ENCODE results near the gene ARHGEF38. TPM values are rescaled to one million over a fixed set of nuclear protein-coding genes. Genes with fewer than 3 reads are reported as not detected.

Gene ARHGEF38
- not detected for total RNA-seq

DNA sequence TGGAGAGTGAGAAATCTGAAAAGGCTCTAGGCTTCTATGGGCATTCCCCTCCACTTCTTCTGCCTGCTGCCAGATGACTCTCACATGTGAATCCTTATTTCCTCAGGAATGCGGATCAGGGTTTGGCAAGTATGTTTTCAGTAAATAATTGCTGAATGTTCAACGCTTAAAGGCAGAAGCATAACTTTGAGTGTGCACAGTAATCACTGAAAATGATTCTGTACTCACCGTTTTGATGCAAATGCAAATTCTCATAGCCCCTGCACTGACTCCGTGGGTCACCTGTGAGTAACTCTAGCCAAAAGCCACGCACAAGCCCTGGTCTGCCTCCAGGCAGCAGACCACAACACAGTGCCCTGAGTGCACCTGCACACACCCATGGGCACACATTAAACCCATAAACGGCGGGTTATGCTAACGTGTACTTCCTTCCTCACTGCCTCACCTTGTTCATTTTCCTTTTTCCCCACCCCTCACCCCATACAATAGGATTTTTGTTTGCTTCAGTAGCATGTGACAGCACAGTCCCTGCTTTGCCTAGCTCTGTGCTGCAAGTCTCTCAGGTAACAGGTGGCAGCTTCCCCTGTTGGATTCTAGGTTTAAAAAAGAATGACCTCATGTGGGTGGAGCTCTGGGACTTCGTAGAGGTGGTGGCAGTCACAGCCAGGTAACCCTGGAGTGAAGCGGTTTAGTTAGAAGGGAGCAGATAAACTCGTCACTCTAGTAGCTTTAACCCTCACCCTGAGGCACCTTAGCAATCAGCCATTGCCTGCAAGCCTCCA, at the start of gene ARHGEF38:
TSS of gene ARHGEF38 (plus strand) at position 656 of the 782 bp plus-strand sequence. CDS start 146 bp downstream, outside the sequence.
- Mint-ChIP-seq H3K4me1 (ENCODE audit: low read depth) (no peaks in the 10 kb centered on the region), H3K9me3 (no peaks in the 10 kb centered on the region), H3K27ac (no peak within 1 kb of the TSS), H3K36me3 (ENCODE audit: insufficient read depth in 2 of 2) (no peaks in the 10 kb centered on the region), H3K4me3 (no peak within 1 kb of the TSS), H3K27me3 (ENCODE audit: low read depth) (no peaks in the 10 kb centered on the region)
- DNase-seq (no peak), ATAC-seq (replicated peaks in 1 of 2) (no peak)

GRCh38 chr4:105503484-105503883, 48.9 kb upstream of the ARHGEF38 start:
- ATAC-seq (replicated peaks in 1 of 2) (no peak), DNase-seq (no peak)
- no peaks in the 10 kb centered on the region for H3K36me3 Mint-ChIP-seq (ENCODE audit: insufficient read depth in 2 of 2)
- no peaks in the 10 kb centered on the region for H3K9me3 Mint-ChIP-seq
- no peak overlapping the region for H3K27ac Mint-ChIP-seq
- H3K27me3 Mint-ChIP-seq (ENCODE audit: low read depth), result no peaks in the 10 kb centered on the region
- no peaks in the 10 kb centered on the region for H3K4me1 Mint-ChIP-seq (ENCODE audit: low read depth)
- H3K4me3 Mint-ChIP-seq, result no peak overlapping the region

GRCh38 chr4:105504744-105505143, 47.7 kb upstream of the ARHGEF38 start:
- Mint-ChIP-seq H3K36me3 (ENCODE audit: insufficient read depth in 2 of 2) (no peaks in the 10 kb centered on the region), H3K4me3 (no peak overlapping the region), H3K9me3 (no peaks in the 10 kb centered on the region), H3K27me3 (ENCODE audit: low read depth) (no peaks in the 10 kb centered on the region), H3K27ac (no peak overlapping the region), H3K4me1 (ENCODE audit: low read depth) (no peaks in the 10 kb centered on the region)
- ATAC-seq (replicated peaks in 1 of 2) (no peak), DNase-seq (no peak)

DNA sequence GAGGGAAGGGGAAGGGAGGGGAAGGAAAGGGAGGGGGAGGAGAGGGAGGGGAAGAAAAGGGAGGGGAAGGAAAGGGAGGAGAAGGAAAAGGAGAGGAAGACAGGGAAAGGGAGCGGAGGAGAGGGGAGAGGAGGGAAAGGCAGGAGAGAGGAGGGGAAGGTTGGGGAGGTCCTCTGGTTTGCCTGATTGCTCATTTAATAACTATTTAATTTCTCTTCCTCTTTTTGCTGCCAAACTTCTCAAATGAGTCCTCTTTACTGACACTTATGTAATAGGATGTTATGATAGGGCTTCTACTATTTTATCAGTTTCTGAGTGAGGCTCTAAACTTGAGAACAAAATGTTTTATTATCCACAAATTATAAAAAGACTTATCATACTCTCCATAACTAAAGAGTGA, 43.1 kb upstream of the ARHGEF38 start:
- no peak for ATAC-seq (replicated peaks in 1 of 2)
- H3K27ac Mint-ChIP-seq, result no peak overlapping the region
- no peak for DNase-seq
- H3K4me1 Mint-ChIP-seq (ENCODE audit: low read depth), result no peaks in the 10 kb centered on the region
- peaks cover 0 to 3% of the 10 kb centered on the region in 2 donors for H3K36me3 Mint-ChIP-seq (ENCODE audit: insufficient read depth in 2 of 2)
- H3K9me3 Mint-ChIP-seq, result peaks cover 2 to 9% of the 10 kb centered on the region in 2 donors
- no peak overlapping the region for H3K4me3 Mint-ChIP-seq
- peaks cover 30% of the 10 kb centered on the region for H3K27me3 Mint-ChIP-seq (ENCODE audit: low read depth)

DNA sequence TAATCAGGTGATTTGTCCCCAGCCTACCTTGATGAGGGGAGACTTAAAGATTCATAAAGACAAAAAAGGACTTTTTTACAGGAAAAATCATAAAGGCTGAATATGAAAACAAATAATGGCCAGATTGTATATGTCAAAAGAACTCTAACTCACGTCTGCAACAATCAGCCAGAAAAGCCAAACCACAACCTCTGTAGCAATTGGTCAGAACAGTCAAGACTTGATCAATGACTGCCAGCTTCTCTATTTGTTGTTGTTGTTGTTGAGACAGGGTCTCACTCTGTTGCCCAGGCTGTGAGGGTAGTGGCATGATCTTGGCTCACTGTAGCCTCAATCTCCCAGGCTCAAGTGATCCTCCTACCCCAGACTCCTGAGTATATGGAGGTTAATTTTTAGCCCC, 42.7 kb upstream of the ARHGEF38 start:
- Mint-ChIP-seq H3K27ac (no peak overlapping the region), H3K27me3 (ENCODE audit: low read depth) (peaks cover 30% of the 10 kb centered on the region), H3K4me3 (no peak overlapping the region), H3K4me1 (ENCODE audit: low read depth) (no peaks in the 10 kb centered on the region), H3K9me3 (peaks cover 2 to 9% of the 10 kb centered on the region in 2 donors), H3K36me3 (ENCODE audit: insufficient read depth in 2 of 2) (peaks cover 0 to 3% of the 10 kb centered on the region in 2 donors)
- ATAC-seq (replicated peaks in 1 of 2) (no peak), DNase-seq (no peak)

DNA sequence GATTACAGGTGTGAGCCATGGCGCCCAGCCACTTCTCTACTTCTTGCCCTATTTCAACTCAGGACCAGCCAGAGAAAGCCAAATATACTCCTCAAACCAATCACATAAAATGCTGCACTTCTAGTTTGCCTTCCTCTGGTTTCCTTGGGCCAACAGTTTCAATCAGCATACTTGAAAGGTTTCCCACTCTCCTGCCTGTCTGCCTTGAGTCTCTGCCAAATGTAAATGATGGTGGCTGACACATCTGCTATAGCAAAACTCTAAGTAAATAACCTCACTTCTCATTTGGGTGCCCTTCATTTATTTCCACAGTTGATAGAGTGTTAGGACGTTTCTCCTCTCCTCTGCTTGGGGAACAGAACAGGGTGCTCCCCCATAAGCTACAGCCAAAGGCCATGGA, 42.2 kb upstream of the ARHGEF38 start:
- Mint-ChIP-seq H3K4me1 (ENCODE audit: low read depth) (no peaks in the 10 kb centered on the region), H3K27ac (no peak overlapping the region), H3K36me3 (ENCODE audit: insufficient read depth in 2 of 2) (peaks cover 0 to 3% of the 10 kb centered on the region in 2 donors), H3K9me3 (peaks cover 2 to 9% of the 10 kb centered on the region in 2 donors), H3K4me3 (no peak overlapping the region), H3K27me3 (ENCODE audit: low read depth) (peaks cover 30% of the 10 kb centered on the region)
- no peak for ATAC-seq (replicated peaks in 1 of 2)
- DNase-seq, result no peak

GRCh38 chr4:105520819-105521790, 31.3 kb upstream of the ARHGEF38 start:
- ATAC-seq (replicated peaks in 1 of 2), result peak; percentile 42 to 46
- Mint-ChIP-seq H3K27ac (no peak overlapping the region), H3K4me1 (ENCODE audit: low read depth) (no peaks in the 10 kb centered on the region), H3K4me3 (no peak overlapping the region), H3K27me3 (ENCODE audit: low read depth) (no peaks in the 10 kb centered on the region), H3K36me3 (ENCODE audit: insufficient read depth in 2 of 2) (no peaks in the 10 kb centered on the region), H3K9me3 (no peaks in the 10 kb centered on the region)
- peak; percentile 17 to 19 for DNase-seq

GRCh38 chr4:105526656-105527055, 25.8 kb upstream of the ARHGEF38 start:
- H3K36me3 Mint-ChIP-seq (ENCODE audit: insufficient read depth in 2 of 2), result no peaks in the 10 kb centered on the region

GRCh38 chr4:105527081-105527480, 25.3 kb upstream of the ARHGEF38 start:
- Mint-ChIP-seq H3K27me3 (ENCODE audit: low read depth) (no peaks in the 10 kb centered on the region), H3K36me3 (ENCODE audit: insufficient read depth in 2 of 2) (no peaks in the 10 kb centered on the region), H3K9me3 (no peaks in the 10 kb centered on the region), H3K4me1 (ENCODE audit: low read depth) (no peaks in the 10 kb centered on the region), H3K27ac (no peak overlapping the region), H3K4me3 (no peak overlapping the region)
- DNase-seq (no peak), ATAC-seq (replicated peaks in 1 of 2) (no peak)

More at GRCh38 chr4:105526656-105527055, 25.8 kb upstream of the ARHGEF38 start:
- no peak for ATAC-seq (replicated peaks in 1 of 2)
- Mint-ChIP-seq H3K27me3 (ENCODE audit: low read depth) (no peaks in the 10 kb centered on the region), H3K4me3 (no peak overlapping the region), H3K4me1 (ENCODE audit: low read depth) (no peaks in the 10 kb centered on the region), H3K27ac (no peak overlapping the region), H3K9me3 (no peaks in the 10 kb centered on the region)
- DNase-seq, result no peak

GRCh38 chr4:105536601-105537000, 15.8 kb upstream of the ARHGEF38 start:
- Mint-ChIP-seq H3K27ac (no peak overlapping the region), H3K27me3 (ENCODE audit: low read depth) (peaks cover 14% of the 10 kb centered on the region), H3K36me3 (ENCODE audit: insufficient read depth in 2 of 2) (no peaks in the 10 kb centered on the region), H3K9me3 (no peaks in the 10 kb centered on the region), H3K4me3 (no peak overlapping the region), H3K4me1 (ENCODE audit: low read depth) (peaks cover 8% of the 10 kb centered on the region)
- DNase-seq, result no peak
- ATAC-seq (replicated peaks in 1 of 2), result no peak

GRCh38 chr4:105541420-105541819, 11.0 kb upstream of the ARHGEF38 start:
- H3K9me3 Mint-ChIP-seq, result no peaks in the 10 kb centered on the region
- H3K4me3 Mint-ChIP-seq, result peak overlapping the region in 1 of 2 donors; percentile 1
- ATAC-seq (replicated peaks in 1 of 2), result peak in 1 of 2 donors; percentile 45
- DNase-seq, result no peak
- peaks cover 14% of the 10 kb centered on the region for H3K27me3 Mint-ChIP-seq (ENCODE audit: low read depth)
- H3K27ac Mint-ChIP-seq, result no peak overlapping the region
- peaks cover 10% of the 10 kb centered on the region for H3K4me1 Mint-ChIP-seq (ENCODE audit: low read depth)
- H3K36me3 Mint-ChIP-seq (ENCODE audit: insufficient read depth in 2 of 2), result no peaks in the 10 kb centered on the region

GRCh38 chr4:105542039-105542438, 10.4 kb upstream of the ARHGEF38 start:
- Mint-ChIP-seq H3K4me1 (ENCODE audit: low read depth) (peaks cover 10% of the 10 kb centered on the region), H3K27me3 (ENCODE audit: low read depth) (peaks cover 9% of the 10 kb centered on the region), H3K9me3 (no peaks in the 10 kb centered on the region), H3K36me3 (ENCODE audit: insufficient read depth in 2 of 2) (no peaks in the 10 kb centered on the region), H3K4me3 (peak overlapping the region in 1 of 2 donors; percentile 1), H3K27ac (peak overlapping the region; percentile 67)
- ATAC-seq (replicated peaks in 1 of 2), result no peak
- DNase-seq, result no peak

- H3K9me3 Mint-ChIP-seq, result no peaks in the 10 kb centered on the region
- H3K4me3 Mint-ChIP-seq, result no peak overlapping the region
- DNase-seq (no peak), ATAC-seq (replicated peaks in 1 of 2) (no peak)
- H3K27me3 Mint-ChIP-seq (ENCODE audit: low read depth), result no peaks in the 10 kb centered on the region
- H3K36me3 Mint-ChIP-seq (ENCODE audit: insufficient read depth in 2 of 2), result no peaks in the 10 kb centered on the region
- H3K27ac Mint-ChIP-seq, result no peak overlapping the region
- peaks cover 10% of the 10 kb centered on the region for H3K4me1 Mint-ChIP-seq (ENCODE audit: low read depth)
Observed at GRCh38 chr4:105543346-105543745, 9.1 kb upstream of the ARHGEF38 start.

All from activated T-cell treated with anti-CD3 and anti-CD28 coated beads, Interleukin-2, amount 50 U/mL, for 72 hours (primary cell).